HFFc6 (cell line): ENCODE data around the gene DFFA. TPM values are rescaled to one million over a fixed set of nuclear protein-coding genes. Genes with fewer than 3 reads are reported as not detected.

ENCODE experiments used
- DNase-seq: peaks from one replicate; pipeline ENCODE4 v3.0.0-alpha.2; 2018
- H3K27ac Mint-ChIP-seq: 2 replicates; pipeline ENCODE4 v1.8.0; 2020; ENCODE audit warnings: mild to moderate bottlenecking, mixed read lengths
- H3K27me3 Mint-ChIP-seq: 2 replicates; pipeline ENCODE4 v1.8.0; 2021; ENCODE audit warnings: mild to moderate bottlenecking, moderate library complexity, mixed read lengths; ENCODE audit not compliant: insufficient read depth
- H3K36me3 Mint-ChIP-seq: 2 replicates; pipeline ENCODE4 v1.8.0; 2021; ENCODE audit warnings: low read depth, mixed read lengths
- H3K4me1 Mint-ChIP-seq: 2 replicates; pipeline ENCODE4 v1.8.0; 2020; ENCODE audit warnings: low read depth, mixed read lengths
- H3K4me3 Mint-ChIP-seq: 2 replicates; pipeline ENCODE4 v1.8.0; 2020; ENCODE audit warnings: mild to moderate bottlenecking, moderate library complexity, mixed read lengths
- H3K9me3 Mint-ChIP-seq: 2 replicates; pipeline ENCODE4 v1.8.0; 2020; ENCODE audit warnings: mild to moderate bottlenecking, mixed read lengths
- total RNA-seq, 6 experiments: library from RNA; stranded (reverse); fragmentation: NEBNext Ultra II Directional; extraction: Animal tissue kit (Norgen Biotek cat#: 25700); gene quantifications; 2 replicates in 1 of 6; 3 replicates in 5 of 6; pipeline ENCODE4 v1.2.3, GENCODE V29; 2021
- TF ChIP-seq, protein P1 (sequence below): fragments of 200-600 bp; sonication (generic); IDR thresholded peaks from 2 replicates; pipeline ENCODE4 v1.5.0; 2021; ENCODE audit warnings: antibody characterized with exemption, mild to moderate bottlenecking

Gene DFFA
- total RNA-seq, 6 experiments from 2014 or later = 44.1 to 58.6 (median 48.4) TPM

DNA sequence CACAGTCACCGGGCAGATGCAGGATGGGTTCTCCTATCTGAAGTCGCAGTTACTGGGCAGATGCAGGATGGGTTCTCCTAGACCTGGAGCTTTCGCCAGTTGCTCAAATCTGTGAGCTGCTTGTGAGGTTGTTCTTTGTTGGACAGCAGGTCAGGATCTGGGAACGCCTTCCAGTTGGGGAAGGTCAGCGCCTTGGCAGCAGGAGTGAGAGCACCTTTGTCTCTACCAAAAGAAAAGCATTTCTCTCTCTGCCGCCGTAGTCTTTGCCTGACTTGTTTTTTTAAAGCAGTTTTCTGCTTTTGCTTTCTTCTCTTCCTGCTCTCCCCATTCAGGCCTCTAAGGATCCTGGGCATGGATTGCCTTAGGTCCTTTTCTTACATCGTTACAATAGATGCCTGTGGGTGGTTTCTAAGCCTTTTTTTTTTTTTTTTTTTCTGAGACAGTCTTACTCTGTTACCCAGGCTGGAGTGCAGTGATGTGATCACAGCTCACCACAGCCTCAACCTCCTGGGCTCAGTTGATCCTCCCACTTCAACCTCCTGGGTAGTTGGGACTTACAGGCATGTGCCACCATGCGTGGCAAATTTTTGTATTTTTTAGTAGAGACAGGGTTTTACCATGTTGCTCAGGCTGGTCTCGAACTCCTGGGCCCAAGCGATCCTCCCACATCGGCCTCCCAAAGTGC, 18.1 kb upstream of the DFFA start:
- DNase-seq = no peak
- no peaks in the 10 kb centered on the region; the same call in 1 of the 2 replicates for H3K27me3 Mint-ChIP-seq
- H3K4me3 Mint-ChIP-seq = no peak overlapping the region
- peaks cover 31% of the 10 kb centered on the region for H3K4me1 Mint-ChIP-seq
- H3K9me3 Mint-ChIP-seq = no peaks in the 10 kb centered on the region
- H3K36me3 Mint-ChIP-seq = no peaks in the 10 kb centered on the region
- TF ChIP-seq, protein P1, sequence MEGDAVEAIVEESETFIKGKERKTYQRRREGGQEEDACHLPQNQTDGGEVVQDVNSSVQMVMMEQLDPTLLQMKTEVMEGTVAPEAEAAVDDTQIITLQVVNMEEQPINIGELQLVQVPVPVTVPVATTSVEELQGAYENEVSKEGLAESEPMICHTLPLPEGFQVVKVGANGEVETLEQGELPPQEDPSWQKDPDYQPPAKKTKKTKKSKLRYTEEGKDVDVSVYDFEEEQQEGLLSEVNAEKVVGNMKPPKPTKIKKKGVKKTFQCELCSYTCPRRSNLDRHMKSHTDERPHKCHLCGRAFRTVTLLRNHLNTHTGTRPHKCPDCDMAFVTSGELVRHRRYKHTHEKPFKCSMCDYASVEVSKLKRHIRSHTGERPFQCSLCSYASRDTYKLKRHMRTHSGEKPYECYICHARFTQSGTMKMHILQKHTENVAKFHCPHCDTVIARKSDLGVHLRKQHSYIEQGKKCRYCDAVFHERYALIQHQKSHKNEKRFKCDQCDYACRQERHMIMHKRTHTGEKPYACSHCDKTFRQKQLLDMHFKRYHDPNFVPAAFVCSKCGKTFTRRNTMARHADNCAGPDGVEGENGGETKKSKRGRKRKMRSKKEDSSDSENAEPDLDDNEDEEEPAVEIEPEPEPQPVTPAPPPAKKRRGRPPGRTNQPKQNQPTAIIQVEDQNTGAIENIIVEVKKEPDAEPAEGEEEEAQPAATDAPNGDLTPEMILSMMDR = no peak
- no peak overlapping the region for H3K27ac Mint-ChIP-seq

- TF ChIP-seq, protein P1 = no peak
- Mint-ChIP-seq H3K4me1 (peaks cover 21% of the 10 kb centered on the region), H3K27ac (no peak overlapping the region), H3K9me3 (no peaks in the 10 kb centered on the region), H3K4me3 (no peak overlapping the region), H3K27me3 (no peaks in the 10 kb centered on the region), H3K36me3 (peaks cover 5% of the 10 kb centered on the region; the same call in 1 of the 2 replicates)
- no peak for DNase-seq
These were observed 17.1 kb upstream of the DFFA start for GRCh38 chr1:10489291-10490055.

- H3K9me3 Mint-ChIP-seq = no peaks in the 10 kb centered on the region
- no peak overlapping the region for H3K27ac Mint-ChIP-seq
- H3K4me1 Mint-ChIP-seq = peaks cover 2% of the 10 kb centered on the region; the same call in 1 of the 2 replicates
- peaks cover 5% of the 10 kb centered on the region; the same call in 1 of the 2 replicates for H3K36me3 Mint-ChIP-seq
- TF ChIP-seq, protein P1 = no peak
- no peaks in the 10 kb centered on the region for H3K27me3 Mint-ChIP-seq
- H3K4me3 Mint-ChIP-seq = no peak overlapping the region
- no peak for DNase-seq
These were observed 12.2 kb upstream of the DFFA start for GRCh38 chr1:10484521-10484920.

DNA sequence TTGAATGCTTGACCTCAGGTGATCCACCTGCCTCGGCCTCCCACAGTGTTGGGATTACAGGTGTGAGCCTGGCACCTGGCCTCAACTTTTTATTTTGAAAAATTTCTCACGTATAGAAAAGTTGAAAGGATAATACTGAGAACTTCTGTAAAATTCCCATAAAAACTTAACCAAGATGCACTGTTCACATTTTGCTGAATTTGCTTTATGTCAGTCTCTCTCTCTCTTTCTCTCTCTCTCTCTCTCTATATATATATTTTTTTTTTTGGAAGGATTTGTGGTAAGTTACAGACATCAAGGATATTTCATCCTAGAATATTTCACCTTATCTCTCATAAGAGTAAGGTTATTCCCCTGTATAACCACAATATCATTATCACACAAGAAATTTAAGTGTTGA, 8.3 kb upstream of the DFFA start:
- H3K36me3 Mint-ChIP-seq = peaks cover 5% of the 10 kb centered on the region; the same call in 1 of the 2 replicates
- no peaks in the 10 kb centered on the region for H3K9me3 Mint-ChIP-seq
- TF ChIP-seq, protein P1 = no peak
- H3K4me3 Mint-ChIP-seq = no peak overlapping the region
- no peak overlapping the region for H3K27ac Mint-ChIP-seq
- no peak for DNase-seq
- peaks cover 13% of the 10 kb centered on the region for H3K4me1 Mint-ChIP-seq
- H3K27me3 Mint-ChIP-seq = no peaks in the 10 kb centered on the region

DNA sequence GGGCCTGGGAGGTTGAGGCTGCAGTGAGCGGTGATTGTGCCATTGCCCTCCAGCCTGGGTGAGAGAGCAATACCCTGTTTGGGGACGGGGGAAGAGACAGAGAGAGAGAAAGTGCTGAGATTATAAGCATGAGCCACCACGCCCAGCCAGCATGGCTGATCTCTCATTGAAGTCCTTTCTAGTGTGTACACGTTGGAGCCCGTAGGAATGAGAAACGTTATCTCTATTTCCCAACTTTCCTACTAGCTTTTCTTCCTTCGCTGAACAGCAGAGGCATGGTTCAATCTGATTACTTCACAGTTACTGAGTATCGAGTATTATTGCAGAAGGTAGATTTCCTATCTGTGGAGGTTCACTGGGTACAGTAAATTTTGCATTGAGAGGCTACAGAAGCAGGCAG, 7.0 kb upstream of the DFFA start:
- Mint-ChIP-seq H3K27ac (no peak overlapping the region; the same call in 1 of the 2 replicates), H3K27me3 (no peaks in the 10 kb centered on the region; the same call in 1 of the 2 replicates), H3K4me3 (no peak overlapping the region), H3K9me3 (no peaks in the 10 kb centered on the region), H3K36me3 (no peaks in the 10 kb centered on the region; the same call in 1 of the 2 replicates), H3K4me1 (peaks cover 18% of the 10 kb centered on the region)
- TF ChIP-seq, protein P1 = no peak
- no peak for DNase-seq
